ENCODE data around the gene OR2A2.

Gene OR2A2

DNA sequence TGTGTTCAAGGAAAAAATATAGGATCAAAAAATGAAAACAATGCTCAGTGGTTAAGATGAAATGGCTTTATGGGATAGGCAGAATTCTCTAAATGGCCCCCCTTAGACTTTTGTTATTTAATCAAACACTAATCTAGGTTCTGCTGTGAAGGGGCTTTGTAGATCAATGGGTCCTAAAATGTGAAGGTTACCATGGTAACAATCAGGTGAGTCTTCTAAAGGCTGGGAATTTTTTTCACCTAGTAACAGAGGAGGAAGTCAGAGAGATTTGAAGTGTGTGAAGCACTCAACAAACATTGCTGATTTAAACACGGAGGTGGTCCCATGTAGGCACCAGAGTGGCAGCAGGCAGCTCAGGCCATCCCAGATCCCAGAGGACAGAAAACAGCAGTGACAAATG is 24.7 kb downstream of the OR2A2 start:
- Histone ChIP-seq H3K36me3 (ENCODE audit: control insufficient read depth in 4 of 4, insufficient read depth in 4 of 4, low read length in 3 of 4) (no peaks in the 10 kb centered on the region), H3K27ac (ENCODE audit: insufficient read depth in 1 of 2, low read depth in 1 of 2, low read length in 2 of 2, poor library complexity in 1 of 2, severe bottlenecking in 2 of 2) (no peak overlapping the region), H3K27me3 (replicated peaks in 2 of 5; ENCODE audit: control insufficient read depth in 4 of 5, insufficient read depth in 5 of 5, low read length in 4 of 5) (no peaks in the 10 kb centered on the region), H3K9me3 (ENCODE audit: control extremely low read depth in 1 of 5, control insufficient read depth in 4 of 5, insufficient read depth in 2 of 5, low read depth in 1 of 5, low read length in 4 of 5) (no peaks in the 10 kb centered on the region), H3K4me1 (ENCODE audit: control extremely low read depth in 1 of 4, control insufficient read depth in 4 of 4, insufficient read depth in 4 of 4, low read length in 3 of 4) (no peaks in the 10 kb centered on the region), H3K4me3 (ENCODE audit: control insufficient read depth in 1 of 7, extremely low read depth in 1 of 7, insufficient read depth in 4 of 7, low read depth in 2 of 7, low read length in 6 of 7) (no peak overlapping the region)
- POLR2A ChIA-PET = no interaction called here
- 100% methylated on average over 1 of the region's 1 CpG for WGBS (ENCODE audit: insufficient coverage)
- no peak for DNase-seq
- CTCF ChIA-PET = no interaction called here

DNA sequence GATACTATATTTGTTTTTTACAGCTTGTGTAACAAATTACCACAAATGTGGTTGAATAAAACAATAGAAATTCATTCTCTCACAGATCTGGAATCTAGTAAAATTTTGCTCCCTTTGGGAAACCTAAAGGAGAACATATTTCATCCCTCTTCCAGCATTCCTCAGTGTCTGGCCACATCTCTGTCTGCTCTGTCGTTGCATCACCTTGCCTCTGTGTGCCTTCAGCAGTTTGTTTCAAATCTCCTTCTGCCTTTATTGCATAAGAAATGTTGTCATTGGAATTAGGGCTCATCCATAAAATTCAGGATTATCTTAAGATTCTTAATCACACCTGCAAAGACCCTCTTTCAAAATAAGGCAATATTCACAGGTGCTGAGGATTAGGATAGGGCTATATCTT is 28.1 kb downstream of the OR2A2 start:
- ChIA-PET POLR2A (no interaction called here), CTCF (no interaction called here)
- Histone ChIP-seq H3K27ac (ENCODE audit: insufficient read depth in 1 of 2, low read depth in 1 of 2, low read length in 2 of 2, poor library complexity in 1 of 2, severe bottlenecking in 2 of 2) (no peak overlapping the region), H3K27me3 (replicated peaks in 2 of 5; ENCODE audit: control insufficient read depth in 4 of 5, insufficient read depth in 5 of 5, low read length in 4 of 5) (no peaks in the 10 kb centered on the region), H3K36me3 (ENCODE audit: control insufficient read depth in 4 of 4, insufficient read depth in 4 of 4, low read length in 3 of 4) (no peaks in the 10 kb centered on the region), H3K9me3 (ENCODE audit: control extremely low read depth in 1 of 5, control insufficient read depth in 4 of 5, insufficient read depth in 2 of 5, low read depth in 1 of 5, low read length in 4 of 5) (peaks cover 0 to 3% (median 0%) of the 10 kb centered on the region in 5 experiments), H3K4me3 (ENCODE audit: control insufficient read depth in 1 of 7, extremely low read depth in 1 of 7, insufficient read depth in 4 of 7, low read depth in 2 of 7, low read length in 6 of 7) (no peak overlapping the region), H3K4me1 (ENCODE audit: control extremely low read depth in 1 of 4, control insufficient read depth in 4 of 4, insufficient read depth in 4 of 4, low read length in 3 of 4) (no peaks in the 10 kb centered on the region)
- WGBS (ENCODE audit: insufficient coverage) = 80% methylated on average over 1 of the region's 1 CpG
- no peak for DNase-seq

DNA sequence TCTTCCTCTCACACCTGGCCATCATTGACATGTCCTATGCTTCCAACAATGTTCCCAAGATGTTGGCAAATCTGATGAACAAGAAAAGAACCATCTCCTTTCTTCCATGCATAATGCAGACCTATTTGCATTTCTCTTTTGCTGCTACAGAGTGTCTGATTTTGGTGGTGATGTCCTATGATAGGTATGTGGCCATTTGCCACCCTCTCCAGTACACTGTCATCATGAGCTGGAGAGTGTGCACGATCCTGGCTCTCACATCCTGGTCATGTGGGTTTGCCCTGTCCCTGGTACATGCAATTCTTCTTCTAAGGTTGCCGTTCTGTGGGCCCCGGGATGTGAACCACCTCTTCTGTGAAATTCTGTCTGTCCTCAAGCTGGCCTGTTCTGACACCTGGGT is 32.8 kb downstream of the OR2A2 start:
- Histone ChIP-seq H3K4me3 (ENCODE audit: control insufficient read depth in 1 of 7, extremely low read depth in 1 of 7, insufficient read depth in 4 of 7, low read depth in 2 of 7, low read length in 6 of 7) (no peak overlapping the region), H3K36me3 (ENCODE audit: control insufficient read depth in 4 of 4, insufficient read depth in 4 of 4, low read length in 3 of 4) (no peaks in the 10 kb centered on the region), H3K4me1 (ENCODE audit: control extremely low read depth in 1 of 4, control insufficient read depth in 4 of 4, insufficient read depth in 4 of 4, low read length in 3 of 4) (no peaks in the 10 kb centered on the region), H3K27ac (ENCODE audit: insufficient read depth in 1 of 2, low read depth in 1 of 2, low read length in 2 of 2, poor library complexity in 1 of 2, severe bottlenecking in 2 of 2) (no peak overlapping the region), H3K27me3 (replicated peaks in 2 of 5; ENCODE audit: control insufficient read depth in 4 of 5, insufficient read depth in 5 of 5, low read length in 4 of 5) (no peaks in the 10 kb centered on the region), H3K9me3 (ENCODE audit: control extremely low read depth in 1 of 5, control insufficient read depth in 4 of 5, insufficient read depth in 2 of 5, low read depth in 1 of 5, low read length in 4 of 5) (peaks cover 0 to 13% (median 3%) of the 10 kb centered on the region in 5 experiments)
- DNase-seq = no peak
- POLR2A ChIA-PET = no interaction called here
- CTCF ChIA-PET = interaction anchor here (1.0 kb wide), 1 partner anchor 8 kb away, joined by 3 read pairs; no protein-coding TSS in a partner anchor
- 100% methylated on average over 3 of the region's 3 CpGs for WGBS (ENCODE audit: insufficient coverage)

DNA sequence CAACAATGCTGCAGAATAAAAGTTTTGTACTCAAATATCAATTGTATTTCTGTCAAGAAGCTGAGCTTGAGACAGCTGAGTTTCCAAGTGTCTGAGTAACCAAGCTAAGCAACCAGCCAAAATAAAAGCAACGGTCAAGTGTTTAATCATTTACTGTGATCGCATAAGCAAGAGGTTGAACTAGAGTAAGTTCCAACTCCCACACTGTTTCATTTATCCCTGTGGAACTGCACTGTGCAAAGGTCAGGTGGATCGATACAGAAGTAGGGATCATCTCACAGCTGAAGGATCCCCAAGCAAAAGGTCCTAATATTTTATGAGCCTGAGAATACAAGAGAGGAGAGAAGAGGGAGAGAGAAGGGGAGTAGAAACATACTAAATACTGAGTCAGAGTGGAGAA is 35.0 kb downstream of the OR2A2 start:
- Histone ChIP-seq H3K4me3 (ENCODE audit: control insufficient read depth in 1 of 7, extremely low read depth in 1 of 7, insufficient read depth in 4 of 7, low read depth in 2 of 7, low read length in 6 of 7) (no peak overlapping the region), H3K36me3 (ENCODE audit: control insufficient read depth in 4 of 4, insufficient read depth in 4 of 4, low read length in 3 of 4) (no peaks in the 10 kb centered on the region), H3K9me3 (ENCODE audit: control extremely low read depth in 1 of 5, control insufficient read depth in 4 of 5, insufficient read depth in 2 of 5, low read depth in 1 of 5, low read length in 4 of 5) (peaks cover 2 to 23% (median 7%) of the 10 kb centered on the region in 5 experiments), H3K4me1 (ENCODE audit: control extremely low read depth in 1 of 4, control insufficient read depth in 4 of 4, insufficient read depth in 4 of 4, low read length in 3 of 4) (no peaks in the 10 kb centered on the region), H3K27ac (ENCODE audit: insufficient read depth in 1 of 2, low read depth in 1 of 2, low read length in 2 of 2, poor library complexity in 1 of 2, severe bottlenecking in 2 of 2) (no peak overlapping the region), H3K27me3 (replicated peaks in 2 of 5; ENCODE audit: control insufficient read depth in 4 of 5, insufficient read depth in 5 of 5, low read length in 4 of 5) (no peaks in the 10 kb centered on the region)
- POLR2A ChIA-PET = no interaction called here
- 94% methylated on average over 2 of the region's 3 CpGs for WGBS (ENCODE audit: insufficient coverage)
- CTCF ChIA-PET = no interaction called here
- no peak for DNase-seq

DNA sequence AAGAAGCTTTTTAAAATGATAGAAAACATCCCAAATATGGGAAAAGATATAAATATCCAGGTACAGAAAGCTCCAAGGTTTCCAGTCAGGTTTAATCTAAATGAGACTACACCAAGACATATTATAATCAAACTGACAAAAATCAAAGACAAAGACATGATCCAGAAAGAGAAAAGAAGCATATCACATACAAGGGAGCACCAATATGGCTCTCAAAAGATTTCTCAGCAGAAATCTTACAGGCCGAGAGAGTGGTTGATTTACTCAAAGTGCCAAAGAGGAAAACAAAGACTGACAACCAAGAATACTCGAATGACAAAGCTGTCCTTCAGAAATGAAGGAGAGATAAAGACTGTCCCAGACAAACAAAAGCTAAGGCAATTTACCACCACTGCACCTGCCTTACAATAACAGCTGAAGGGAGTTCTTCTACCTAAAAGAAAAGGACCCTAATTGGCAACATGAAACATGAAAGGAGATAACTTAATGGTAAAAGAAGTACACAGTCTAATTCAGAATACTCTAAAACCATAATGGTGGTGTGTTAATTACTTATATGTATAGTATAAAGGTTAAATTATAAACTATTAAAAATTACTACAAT is 38.9 kb downstream of the OR2A2 start:
- H3K36me3 ChIP-seq (ENCODE audit: control insufficient read depth in 4 of 4, insufficient read depth in 4 of 4, low read length in 3 of 4) = no peaks in the 10 kb centered on the region
- no peak for DNase-seq
- ChIA-PET CTCF (no interaction called here), POLR2A (no interaction called here)
- no peak overlapping the region for H3K27ac ChIP-seq (ENCODE audit: insufficient read depth in 1 of 2, low read depth in 1 of 2, low read length in 2 of 2, poor library complexity in 1 of 2, severe bottlenecking in 2 of 2)
- no peaks in the 10 kb centered on the region for H3K27me3 ChIP-seq (replicated peaks in 2 of 5; ENCODE audit: control insufficient read depth in 4 of 5, insufficient read depth in 5 of 5, low read length in 4 of 5)
- H3K4me1 ChIP-seq (ENCODE audit: control extremely low read depth in 1 of 4, control insufficient read depth in 4 of 4, insufficient read depth in 4 of 4, low read length in 3 of 4) = no peaks in the 10 kb centered on the region
- 89% methylated on average over 1 of the region's 2 CpGs for WGBS (ENCODE audit: insufficient coverage)
- H3K4me3 ChIP-seq (ENCODE audit: control insufficient read depth in 1 of 7, extremely low read depth in 1 of 7, insufficient read depth in 4 of 7, low read depth in 2 of 7, low read length in 6 of 7) = peak overlapping the region in 1 of 7 experiments; percentile 16
- H3K9me3 ChIP-seq (ENCODE audit: control extremely low read depth in 1 of 5, control insufficient read depth in 4 of 5, insufficient read depth in 2 of 5, low read depth in 1 of 5, low read length in 4 of 5) = peaks cover 4 to 28% (median 7%) of the 10 kb centered on the region in 5 experiments

DNA sequence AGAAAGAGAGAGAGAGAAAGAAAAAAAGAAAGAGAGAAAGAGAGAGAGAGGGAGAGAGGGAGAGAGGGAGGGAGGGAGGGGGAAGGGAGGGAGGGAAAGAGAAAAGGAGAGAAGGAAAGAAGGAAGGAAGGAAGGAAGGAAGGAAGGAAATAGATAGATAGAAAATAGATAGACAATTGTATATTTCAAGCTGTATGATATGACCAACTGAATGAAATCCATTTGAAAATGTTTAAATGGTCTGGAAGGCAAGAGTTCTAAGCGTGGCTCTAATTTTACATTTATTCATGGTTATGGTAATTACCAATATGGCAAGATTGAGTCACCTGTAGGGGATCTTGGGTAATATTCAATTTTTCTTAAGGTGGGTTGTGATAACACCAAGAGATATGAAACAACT is 49.5 kb downstream of the OR2A2 start:
- H3K4me3 ChIP-seq (ENCODE audit: control insufficient read depth in 1 of 7, extremely low read depth in 1 of 7, insufficient read depth in 4 of 7, low read depth in 2 of 7, low read length in 6 of 7) = no peak overlapping the region
- no peak for DNase-seq
- H3K27ac ChIP-seq (ENCODE audit: insufficient read depth in 1 of 2, low read depth in 1 of 2, low read length in 2 of 2, poor library complexity in 1 of 2, severe bottlenecking in 2 of 2) = no peak overlapping the region
- no peaks in the 10 kb centered on the region for H3K4me1 ChIP-seq (ENCODE audit: control extremely low read depth in 1 of 4, control insufficient read depth in 4 of 4, insufficient read depth in 4 of 4, low read length in 3 of 4)
- ChIA-PET POLR2A (no interaction called here), CTCF (no interaction called here)
- 100% methylated on average over 1 of the region's 1 CpG for WGBS (ENCODE audit: insufficient coverage)
- H3K36me3 ChIP-seq (ENCODE audit: control insufficient read depth in 4 of 4, insufficient read depth in 4 of 4, low read length in 3 of 4) = no peaks in the 10 kb centered on the region
- no peaks in the 10 kb centered on the region for H3K27me3 ChIP-seq (replicated peaks in 2 of 5; ENCODE audit: control insufficient read depth in 4 of 5, insufficient read depth in 5 of 5, low read length in 4 of 5)
- no peaks in the 10 kb centered on the region for H3K9me3 ChIP-seq (ENCODE audit: control extremely low read depth in 1 of 5, control insufficient read depth in 4 of 5, insufficient read depth in 2 of 5, low read depth in 1 of 5, low read length in 4 of 5)

Data from common myeloid progenitor, CD34-positive (primary cell).